Epithelial cell of prostate (primary cell): ENCODE results near the gene TRIM47.

ENCODE experiments used
- DNase-seq: peaks from one replicate; pipeline ENCODE4 v3.0.0-alpha.2; 2011; ENCODE audit warnings: low read depth, low spot score
- H3K27ac ChIP-seq: fragments of 450-650 bp; 2 replicates; pipeline ENCODE4 v1.5.1; 2017; ENCODE audit warnings: mild to moderate bottlenecking

TRIM47 gene

GRCh38 chr17:75849724-75850123, 28.7 kb downstream of the TRIM47 start:
- no peak for DNase-seq
- H3K27ac ChIP-seq, result no peak overlapping the region

GRCh38 chr17:75849279-75849646, 29.1 kb downstream of the TRIM47 start:
- no peak overlapping the region for H3K27ac ChIP-seq
- no peak for DNase-seq

- no peak for DNase-seq
- H3K27ac ChIP-seq, result no peak overlapping the region
These were observed 29.7 kb downstream of the TRIM47 start for GRCh38 chr17:75848523-75849278.

GRCh38 chr17:75847614-75848522, 30.5 kb downstream of the TRIM47 start:
- no peak overlapping the region for H3K27ac ChIP-seq
- DNase-seq, result no peak

- H3K27ac ChIP-seq, result peak overlapping the region; percentile 87
- DNase-seq, result no peak
These were observed 31.4 kb downstream of the TRIM47 start for GRCh38 chr17:75846692-75847613.

- DNase-seq, result no peak
- peak overlapping the region; percentile 87 for H3K27ac ChIP-seq
These were observed 32.3 kb downstream of the TRIM47 start for GRCh38 chr17:75845933-75846691.

GRCh38 chr17:75845058-75845711, 33.2 kb downstream of the TRIM47 start:
- peak; percentile 53 for DNase-seq
- H3K27ac ChIP-seq, result peak overlapping the region; percentile 87

- peak overlapping the region; percentile 87 for H3K27ac ChIP-seq
- peak; percentile 41 for DNase-seq
These were observed 33.8 kb downstream of the TRIM47 start for GRCh38 chr17:75844530-75845057.

GRCh38 chr17:75843577-75844529, 34.5 kb downstream of the TRIM47 start, which contains the start of gene UNC13D:
Gene UNC13D (minus strand): TSS chr17:75844404. CDS start chr17:75844337, 67 bp downstream.
- DNase-seq, result no peak
- H3K27ac ChIP-seq, result peak within 1 kb of the TSS; percentile 87

GRCh38 chr17:75842963-75843576, 35.3 kb downstream of the TRIM47 start:
- no peak for DNase-seq
- no peak overlapping the region for H3K27ac ChIP-seq

GRCh38 chr17:75842411-75842810, 36.0 kb downstream of the TRIM47 start:
- H3K27ac ChIP-seq, result no peak overlapping the region
- DNase-seq, result no peak

- no peak overlapping the region for H3K27ac ChIP-seq
- DNase-seq, result no peak
These were observed 37.6 kb downstream of the TRIM47 start for GRCh38 chr17:75840799-75841164.

GRCh38 chr17:75839942-75840798, 38.2 kb downstream of the TRIM47 start:
- peak overlapping the region; percentile 20 for H3K27ac ChIP-seq
- no peak for DNase-seq

GRCh38 chr17:75838410-75838809, 40.0 kb downstream of the TRIM47 start:
- no peak overlapping the region for H3K27ac ChIP-seq
- no peak for DNase-seq

- H3K27ac ChIP-seq, result no peak overlapping the region
- DNase-seq, result no peak
These were observed 40.5 kb downstream of the TRIM47 start for GRCh38 chr17:75837899-75838298.

- DNase-seq, result no peak
- H3K27ac ChIP-seq, result no peak overlapping the region
These were observed 41.8 kb downstream of the TRIM47 start for GRCh38 chr17:75836605-75837004.
